Retinal pigment epithelial cell (primary cell): Measurements from ENCODE around the gene WNT7B.

Experiments used
- DNase-seq: peaks from one replicate; pipeline ENCODE4 v3.0.0-alpha.2; 2010; ENCODE audit warnings: low read depth
- H3K4me3 ChIP-seq: 2 replicates; pipeline ENCODE4 v1.5.1; 2011; ENCODE audit warnings: mild to moderate bottlenecking, low read length, control low read depth, moderate library complexity
- TF ChIP-seq, protein P1 (sequence below): conservative IDR thresholded peaks from 2 replicates; pipeline ENCODE4 v1.5.1; 2011; ENCODE audit warnings: low read depth, low read length, control low read depth, inconsistent platforms

Gene WNT7B

DNA sequence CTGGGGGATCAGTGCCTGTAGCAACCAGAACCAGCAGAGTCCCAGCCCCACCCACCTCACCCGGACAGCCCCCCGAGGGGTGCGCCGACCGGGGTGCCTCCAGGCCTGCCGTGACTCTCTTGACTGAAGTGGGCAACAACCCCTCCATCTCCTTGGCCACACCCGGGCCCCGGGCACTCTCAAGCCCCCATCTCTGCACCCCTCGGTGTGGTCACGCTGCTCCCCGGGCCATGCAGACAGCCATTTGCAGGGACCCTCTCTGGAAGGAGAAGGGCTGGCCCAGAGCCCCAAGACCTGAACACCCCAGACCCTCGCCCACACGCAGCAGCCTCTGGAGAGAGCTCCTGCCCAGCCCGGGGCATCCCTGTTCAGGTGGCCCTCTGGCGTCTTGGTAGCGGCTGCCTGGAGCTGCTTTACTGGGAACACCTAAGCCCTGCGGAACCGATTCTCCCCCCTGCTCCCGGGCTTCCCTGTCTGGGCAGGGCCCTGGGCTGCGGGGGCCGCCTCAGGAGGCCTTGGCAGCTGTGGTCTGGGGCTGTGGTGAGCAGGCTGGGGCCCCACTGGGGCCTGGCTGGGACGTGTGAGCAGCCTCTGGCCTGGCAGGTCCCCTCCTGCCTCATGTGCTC, 84.9 kb downstream of the WNT7B start:
- no peak for DNase-seq
- TF ChIP-seq, protein P1, sequence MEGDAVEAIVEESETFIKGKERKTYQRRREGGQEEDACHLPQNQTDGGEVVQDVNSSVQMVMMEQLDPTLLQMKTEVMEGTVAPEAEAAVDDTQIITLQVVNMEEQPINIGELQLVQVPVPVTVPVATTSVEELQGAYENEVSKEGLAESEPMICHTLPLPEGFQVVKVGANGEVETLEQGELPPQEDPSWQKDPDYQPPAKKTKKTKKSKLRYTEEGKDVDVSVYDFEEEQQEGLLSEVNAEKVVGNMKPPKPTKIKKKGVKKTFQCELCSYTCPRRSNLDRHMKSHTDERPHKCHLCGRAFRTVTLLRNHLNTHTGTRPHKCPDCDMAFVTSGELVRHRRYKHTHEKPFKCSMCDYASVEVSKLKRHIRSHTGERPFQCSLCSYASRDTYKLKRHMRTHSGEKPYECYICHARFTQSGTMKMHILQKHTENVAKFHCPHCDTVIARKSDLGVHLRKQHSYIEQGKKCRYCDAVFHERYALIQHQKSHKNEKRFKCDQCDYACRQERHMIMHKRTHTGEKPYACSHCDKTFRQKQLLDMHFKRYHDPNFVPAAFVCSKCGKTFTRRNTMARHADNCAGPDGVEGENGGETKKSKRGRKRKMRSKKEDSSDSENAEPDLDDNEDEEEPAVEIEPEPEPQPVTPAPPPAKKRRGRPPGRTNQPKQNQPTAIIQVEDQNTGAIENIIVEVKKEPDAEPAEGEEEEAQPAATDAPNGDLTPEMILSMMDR: no peak
- H3K4me3 ChIP-seq: no peak overlapping the region

DNA sequence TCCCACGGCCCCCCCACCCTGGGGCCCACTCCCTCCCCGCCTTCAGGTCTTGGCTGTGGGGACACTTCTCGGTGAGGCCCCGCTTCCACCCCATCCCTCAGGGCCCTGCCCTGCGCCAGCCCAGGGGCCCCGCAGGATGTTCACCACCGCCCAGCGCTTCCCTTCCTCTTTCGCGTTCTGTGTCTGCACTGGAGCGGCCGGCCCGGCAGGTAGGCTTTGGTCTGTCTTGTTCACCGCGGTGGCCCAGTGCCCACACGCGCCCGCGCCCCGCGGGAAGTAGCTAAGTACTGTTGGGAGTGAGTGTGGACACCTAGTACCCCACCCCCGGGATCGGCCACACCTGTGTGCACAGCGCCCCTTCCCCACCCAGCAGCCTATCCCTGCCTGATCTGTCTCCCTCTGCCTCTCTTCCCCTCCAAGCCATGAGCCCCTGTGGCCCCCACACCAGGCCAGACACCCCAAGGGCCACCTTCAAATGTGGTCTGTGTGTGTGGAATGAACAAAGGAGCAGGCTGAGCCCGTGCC, 85.4 kb downstream of the WNT7B start:
- TF ChIP-seq, protein P1: no peak
- no peak overlapping the region for H3K4me3 ChIP-seq
- DNase-seq: no peak

DNA sequence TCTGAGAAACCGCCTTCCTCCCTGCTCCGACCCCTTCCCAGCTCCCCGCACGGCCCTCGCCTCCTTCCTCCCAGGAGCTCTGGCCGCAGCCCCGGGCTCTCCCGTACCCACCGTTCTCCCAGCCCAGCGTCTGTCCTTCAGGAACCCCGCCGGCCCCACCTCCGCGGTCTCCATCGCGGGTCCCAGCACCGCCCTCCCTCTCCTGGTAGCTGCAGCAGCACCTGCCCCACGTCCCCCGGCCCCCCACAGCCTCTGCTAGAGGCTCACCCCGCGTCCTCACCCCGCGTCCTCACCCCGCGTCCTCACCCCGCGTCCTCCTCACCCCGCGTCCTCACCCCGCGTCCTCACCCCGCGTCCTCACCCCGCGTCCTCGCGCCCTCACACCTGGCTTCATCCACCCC, 85.9 kb downstream of the WNT7B start:
- TF ChIP-seq, protein P1: no peak
- H3K4me3 ChIP-seq: no peak overlapping the region
- no peak for DNase-seq

DNA sequence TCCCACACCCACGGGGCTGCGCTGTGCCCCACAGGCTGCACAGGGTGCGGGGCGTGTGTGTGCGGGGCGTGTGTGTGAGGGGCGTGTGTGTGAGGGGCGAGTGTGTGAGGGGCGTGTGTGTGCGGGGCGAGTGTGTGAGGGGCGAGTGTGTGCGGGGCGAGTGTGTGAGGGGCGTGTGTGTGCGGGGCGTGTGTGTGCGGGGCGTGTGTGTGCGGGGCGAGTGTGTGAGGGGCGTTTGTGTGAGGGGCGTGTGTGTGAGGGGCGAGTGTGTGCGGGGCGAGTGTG, 86.7 kb downstream of the WNT7B start:
- TF ChIP-seq, protein P1: no peak
- DNase-seq: no peak
- H3K4me3 ChIP-seq: no peak overlapping the region

DNA sequence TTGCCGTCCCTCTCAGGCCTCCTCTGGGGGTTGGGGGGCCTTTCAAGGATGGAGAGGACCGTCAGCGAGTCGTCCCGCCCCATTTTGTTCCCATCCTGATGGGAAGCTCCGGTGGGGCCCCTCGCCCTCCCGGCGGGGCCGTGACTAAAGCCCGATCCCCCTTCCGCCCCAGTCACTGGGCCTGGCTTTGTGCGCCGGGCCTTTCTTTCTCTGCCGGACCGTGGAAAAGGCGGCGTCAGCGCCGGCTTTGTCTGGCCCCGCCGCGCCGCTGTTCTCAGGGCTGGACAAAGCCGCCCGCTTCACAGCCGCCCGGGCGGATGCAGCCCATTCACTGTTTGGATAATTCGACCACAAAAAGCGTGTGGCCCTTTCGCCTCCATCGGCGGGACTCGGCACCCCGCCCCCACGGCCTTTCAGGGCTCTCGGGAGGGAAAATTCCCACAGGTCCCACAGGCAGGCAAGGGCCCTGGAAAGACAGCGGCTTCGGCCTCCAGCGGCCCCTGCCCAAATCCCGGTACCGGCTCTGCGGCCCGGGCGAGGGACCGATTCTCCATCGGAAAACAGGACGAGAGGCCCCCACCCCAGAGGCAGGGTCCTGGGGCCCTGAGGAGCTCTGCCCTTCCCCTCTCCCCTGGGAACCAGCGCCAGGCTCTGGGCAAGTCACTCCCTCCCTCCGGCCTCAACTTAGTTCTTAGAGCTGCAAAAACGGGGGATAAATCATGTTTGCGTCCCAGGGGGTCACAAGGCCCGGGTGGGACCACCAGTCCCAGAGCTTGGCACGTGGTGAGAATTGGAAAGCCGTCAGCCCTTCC, 87.2 kb downstream of the WNT7B start:
- no peak overlapping the region for H3K4me3 ChIP-seq
- DNase-seq: no peak
- TF ChIP-seq, protein P1: no peak

DNA sequence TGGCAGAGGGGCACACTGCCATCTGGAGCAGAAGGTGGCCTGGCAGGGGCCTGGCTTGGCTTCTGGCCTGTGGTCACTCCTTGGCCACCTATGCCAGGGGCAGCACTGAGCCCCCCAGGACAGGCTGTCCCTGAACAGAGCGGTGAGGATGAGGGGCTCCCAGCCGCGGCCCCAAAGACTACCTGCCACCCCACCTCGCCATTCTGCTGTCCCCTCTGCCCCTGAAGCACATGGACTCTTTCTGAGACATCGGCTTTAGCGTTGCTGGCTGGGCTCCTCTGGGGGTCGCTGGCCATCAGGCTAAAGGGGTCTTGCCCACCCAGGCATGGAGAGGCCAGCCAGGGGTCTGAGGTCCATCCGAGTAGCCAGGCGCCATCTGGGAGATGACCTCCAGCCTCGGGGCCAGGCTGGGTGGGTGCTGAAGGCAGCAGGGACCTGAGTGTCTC, 87.8 kb downstream of the WNT7B start:
- H3K4me3 ChIP-seq: no peak overlapping the region
- TF ChIP-seq, protein P1: no peak
- no peak for DNase-seq
